GM18907 (cell line): Measurements from ENCODE around the gene DDX56.

Source experiments
- ATAC-seq: cut with Tn5 transposase; IDR thresholded peaks from one replicate; pipeline ENCODE4 v1.9.1; 2021; ENCODE audit warnings: mild to moderate bottlenecking, moderate library complexity; ENCODE audit not compliant: unreplicated experiment

The DDX56 gene

DNA sequence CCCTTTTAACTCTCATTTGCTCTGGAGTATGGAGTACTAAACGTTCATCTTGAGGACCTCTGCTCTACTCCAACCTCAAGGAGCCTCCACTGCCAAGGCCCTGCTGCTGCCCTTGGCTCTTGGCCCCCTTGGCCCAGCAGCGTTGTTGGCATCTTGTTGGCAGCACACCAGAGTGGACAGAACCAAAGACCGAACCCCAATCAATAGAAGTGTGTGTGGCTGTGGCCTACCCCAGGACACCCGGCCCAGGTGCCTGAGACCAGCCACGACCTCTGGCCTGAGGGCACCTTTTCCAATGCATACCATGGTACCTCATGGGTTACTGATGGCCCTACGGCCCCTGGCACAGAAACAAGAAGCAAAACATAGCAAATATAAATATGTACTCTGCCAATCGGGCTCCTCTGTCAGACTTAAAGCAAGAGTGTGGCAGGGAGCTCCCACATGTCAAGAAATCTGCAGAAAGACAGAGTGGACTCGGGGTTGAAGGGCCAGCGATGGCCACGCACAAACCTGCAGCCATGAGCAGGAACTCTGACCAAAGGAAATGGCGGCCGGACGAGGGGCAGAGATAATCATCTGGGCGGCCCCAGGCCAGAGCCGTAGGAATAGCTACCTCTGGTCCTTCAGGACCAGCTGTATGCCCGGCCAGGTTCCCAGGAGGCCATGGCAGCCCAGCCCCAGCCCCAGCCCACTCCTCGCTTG is 35.5 kb downstream of the DDX56 start:
- ATAC-seq = no peak

DNA sequence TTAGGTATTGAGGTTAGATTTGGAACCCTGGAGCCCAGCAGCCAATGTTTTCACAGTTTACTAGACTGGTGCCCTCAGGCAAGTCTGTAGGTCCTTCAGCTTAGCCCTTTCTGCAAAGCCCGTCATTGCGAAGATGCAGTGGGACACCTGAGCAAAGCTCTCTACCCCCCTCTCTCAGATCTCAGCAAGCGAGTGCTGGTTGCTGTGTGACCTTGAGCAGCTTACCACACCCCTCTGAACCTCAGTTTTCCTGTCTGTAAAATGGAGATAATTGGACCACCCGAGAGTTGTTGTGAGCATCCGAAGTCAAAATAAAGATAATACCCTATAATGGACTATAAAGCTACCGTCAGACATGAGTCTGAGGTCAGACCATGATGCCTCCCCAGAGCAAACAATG is 36.3 kb downstream of the DDX56 start:
- no peak for ATAC-seq

GRCh38 chr7:44536090-44536489 is 37.6 kb downstream of the DDX56 start:
- ATAC-seq = no peak

DNA sequence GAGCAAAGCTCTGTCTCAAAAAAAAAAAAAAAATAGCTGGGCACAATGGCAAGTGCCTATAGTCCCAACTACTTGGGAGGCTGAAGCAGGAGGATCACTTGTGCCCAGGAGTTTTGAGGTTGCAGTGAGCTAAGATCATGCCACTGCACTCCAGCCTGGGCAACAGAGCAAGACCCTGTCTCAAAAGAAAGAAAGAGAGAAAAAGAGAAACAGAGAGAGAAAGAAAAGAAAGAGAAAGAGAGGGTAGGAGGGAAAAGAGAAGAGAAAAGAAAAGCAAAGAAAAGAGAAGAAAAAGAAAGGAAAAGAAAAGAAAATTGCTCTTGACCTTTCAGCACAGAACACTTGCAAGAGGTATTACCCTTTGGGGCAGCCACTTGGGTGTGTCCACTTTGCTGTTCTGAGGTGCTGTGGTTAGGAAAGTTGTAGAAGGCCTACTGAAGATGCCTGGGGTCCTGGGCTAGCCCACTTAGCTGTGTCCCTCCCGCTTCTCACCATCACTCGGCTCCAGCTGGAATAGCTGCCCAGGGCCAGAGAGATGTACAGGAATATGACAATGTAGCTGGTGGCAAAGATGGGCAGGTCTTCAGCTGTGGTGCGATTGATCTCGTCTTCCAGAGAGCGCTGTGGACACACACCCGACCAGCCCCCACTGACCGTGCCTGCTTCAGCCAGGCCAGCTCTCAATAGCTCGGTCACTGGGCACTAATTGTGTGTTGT is 38.2 kb downstream of the DDX56 start:
- ATAC-seq = no peak

DNA sequence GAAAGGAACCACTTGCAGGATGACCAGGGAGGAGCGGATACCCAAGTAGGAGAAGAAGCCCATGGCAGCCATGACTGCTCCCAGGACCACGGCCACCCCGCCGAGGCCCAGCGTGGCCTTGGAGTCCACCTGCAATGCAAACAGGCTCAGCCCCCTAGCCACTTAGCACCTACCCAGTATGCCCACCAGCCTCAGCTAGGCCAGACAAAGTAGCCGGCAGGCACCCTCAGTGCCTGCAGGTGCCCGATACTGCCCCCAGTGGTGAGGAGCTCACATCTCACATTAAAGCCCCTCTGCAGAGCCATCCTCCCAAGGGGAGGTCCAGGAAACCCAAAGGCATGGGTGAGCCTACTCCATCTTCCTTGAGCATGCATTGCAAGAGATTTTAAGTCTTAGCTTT is 39.2 kb downstream of the DDX56 start:
- ATAC-seq = no peak

GRCh38 chr7:44534087-44534486 is 39.6 kb downstream of the DDX56 start:
- ATAC-seq = no peak

- ATAC-seq = no peak
Observed at GRCh38 chr7:44533301-44534055, 40.2 kb downstream of the DDX56 start.

GRCh38 chr7:44531421-44532380 is 42.0 kb downstream of the DDX56 start:
- ATAC-seq = no peak

GRCh38 chr7:44530990-44531389 is 42.7 kb downstream of the DDX56 start:
- no peak for ATAC-seq

DNA sequence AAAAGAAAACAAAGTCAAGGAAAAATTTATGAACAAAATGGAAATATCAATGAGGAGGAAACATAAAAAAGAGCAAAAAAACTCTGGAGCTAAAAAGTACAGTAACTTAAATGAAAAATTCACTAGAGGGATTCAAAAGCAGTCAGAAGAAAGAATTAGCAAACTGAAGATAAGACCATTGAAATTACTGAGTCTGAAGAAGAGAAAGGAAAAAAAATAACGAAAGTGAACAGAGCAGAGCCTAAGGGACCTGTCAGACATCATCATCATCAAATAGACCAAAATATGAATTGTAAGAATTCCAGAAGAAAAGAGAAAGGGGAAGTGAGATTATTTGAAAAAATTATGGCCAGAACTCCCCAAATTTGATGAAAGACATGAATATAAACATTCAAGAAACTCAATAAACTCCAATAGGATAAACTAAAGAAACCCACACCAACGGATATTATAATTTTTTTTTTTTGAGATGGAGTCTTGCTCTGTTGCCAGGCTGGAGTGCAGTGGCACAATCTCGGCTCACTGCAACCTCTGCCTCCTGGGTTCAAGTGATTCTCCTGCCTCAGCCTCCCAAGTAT is 48.8 kb downstream of the DDX56 start:
- no peak for ATAC-seq

- no peak for ATAC-seq
Observed at GRCh38 chr7:44522315-44522714, 51.4 kb downstream of the DDX56 start.

DNA sequence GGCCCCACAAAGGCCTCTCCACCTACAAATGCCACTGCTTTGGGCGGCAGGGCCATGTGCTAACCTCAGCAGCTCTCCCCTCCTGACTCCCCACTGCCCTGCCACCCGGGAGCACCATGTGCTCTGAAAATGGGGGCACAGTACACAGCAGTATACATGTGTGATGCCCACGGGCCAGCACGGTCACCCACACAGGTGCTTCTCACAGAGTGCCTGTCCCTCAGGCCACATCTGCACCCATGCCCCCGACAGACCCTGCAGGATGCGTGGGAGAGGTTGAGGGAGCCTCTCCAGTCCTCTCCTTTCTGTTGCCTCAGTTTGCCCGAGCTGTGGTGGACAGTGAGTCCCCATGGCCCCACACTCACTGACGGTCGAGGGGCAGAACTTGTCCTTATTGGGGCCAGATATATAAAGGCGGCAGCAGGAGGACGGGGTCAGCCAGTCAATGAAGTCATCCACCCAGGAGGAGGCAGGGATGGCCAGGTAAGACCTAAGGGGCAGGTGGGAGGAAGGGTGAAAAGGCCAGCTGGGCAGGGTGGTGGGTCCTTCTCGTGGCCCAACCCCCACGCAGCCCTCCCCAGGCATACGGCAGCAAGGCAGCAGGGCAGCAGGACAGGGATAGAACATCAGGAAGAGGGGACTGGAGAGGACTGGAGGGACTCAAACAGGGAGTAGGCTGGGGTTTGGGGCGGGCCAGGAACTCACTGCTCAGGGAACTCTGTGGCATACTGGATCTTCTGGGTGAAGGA is 52.2 kb downstream of the DDX56 start:
- ATAC-seq = no peak

- ATAC-seq = no peak
Observed at GRCh38 chr7:44520574-44520973, 53.1 kb downstream of the DDX56 start.

GRCh38 chr7:44519546-44519945 is 54.2 kb downstream of the DDX56 start:
- no peak for ATAC-seq

- no peak for ATAC-seq
Observed at GRCh38 chr7:44518761-44519160, 54.9 kb downstream of the DDX56 start.

DNA sequence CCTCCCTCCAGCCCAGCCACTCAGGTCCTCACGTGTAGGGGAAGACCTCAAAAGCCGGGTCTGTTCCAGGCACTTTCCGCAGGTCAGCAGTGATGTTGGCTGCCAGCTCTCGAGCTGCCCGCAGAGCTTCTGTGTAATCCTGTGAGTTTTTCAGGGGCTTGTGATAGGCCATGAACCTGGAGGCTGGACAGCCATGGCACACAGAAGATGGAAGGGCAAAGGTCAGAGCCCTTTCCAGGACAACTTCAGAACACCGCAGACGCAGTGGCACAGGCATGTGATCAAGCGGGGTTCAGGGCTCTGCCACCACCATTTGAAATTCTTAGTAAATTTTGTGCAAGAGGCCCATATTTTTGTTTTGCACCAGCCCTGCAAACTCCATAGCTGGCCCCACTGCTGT is 56.5 kb downstream of the DDX56 start:
- no peak for ATAC-seq
